AG04449 (cell line): ENCODE measurements around the gene SLC12A4.

Experiments
- CTCF ChIA-PET: fragments of 350-600 bp; formaldehyde crosslinking; extraction: SDS; loops from one replicate; lab custom pipeline; 2021; ENCODE audit warnings: antibody characterized with exemption; lab: Yijun Ruan, JAX
- POLR2A ChIA-PET: fragments of 400-600, 350-600 bp; formaldehyde crosslinking; extraction: SDS; loops from one replicate; lab custom pipeline; 2020; ENCODE audit warnings: antibody characterized with exemption, inconsistent platforms; lab: Yijun Ruan, JAX
- DNase-seq: peaks from one replicate; pipeline ENCODE4 v3.0.0-alpha.2; 2010; ENCODE audit warnings: low read depth, low spot score
- H3K4me3 ChIP-seq: 2 replicates; pipeline ENCODE4 v1.5.1; 2011; ENCODE audit warnings: low read depth, mild to moderate bottlenecking, control low read depth, low read length
- CTCF ChIP-seq: IDR thresholded peaks from one replicate; pipeline ENCODE4 v1.5.1; 2011; ENCODE audit warnings: mild to moderate bottlenecking, moderate library complexity, low read length, control low read depth, inconsistent platforms; ENCODE audit not compliant: insufficient read depth; ENCODE audit errors: missing control alignments

Gene SLC12A4

DNA sequence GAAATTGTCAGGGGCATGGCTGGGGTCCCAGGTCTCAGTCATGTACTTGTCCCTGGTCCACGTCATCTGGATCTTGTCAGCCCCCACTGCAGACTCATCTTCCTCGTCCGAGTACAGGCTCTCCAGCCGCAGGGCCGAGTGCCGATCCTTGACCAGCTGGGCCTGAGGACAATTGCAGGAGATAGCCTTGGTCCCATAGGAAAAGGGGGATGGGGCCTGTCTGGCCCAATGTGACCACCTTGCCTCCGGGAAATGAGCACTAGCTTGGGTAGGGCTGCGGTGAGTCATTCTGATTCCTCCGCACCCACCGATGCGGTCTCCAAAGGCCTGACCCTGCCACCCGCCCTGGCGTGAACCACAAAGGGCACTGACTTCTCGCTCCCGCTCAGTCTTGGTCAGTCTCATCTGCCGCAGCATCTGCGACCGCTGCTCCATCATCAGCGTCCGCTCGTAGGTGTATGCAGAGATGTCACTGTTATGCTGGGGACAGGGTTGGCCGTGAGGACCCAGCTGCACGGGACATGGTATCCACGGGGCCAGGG lies 23.0 kb downstream of the SLC12A4 start:
- no peak for DNase-seq
- no peak for TF ChIP-seq CTCF
- H3K4me3 ChIP-seq, result no peak overlapping the region
- ChIA-PET CTCF (interaction anchor here (1.5 to 2.4 kb wide), 3 partner anchors 95 to 424 kb away, joined by 3 to 7 read pairs (median 3); no protein-coding TSS in a partner anchor), POLR2A (interaction anchor here (0.7 kb wide), 1 partner anchor 299 kb away, joined by 3 read pairs; no protein-coding TSS in a partner anchor)

- ChIA-PET CTCF (interaction anchor here (1.0 to 2.4 kb wide), 4 partner anchors 19 to 424 kb away, joined by 3 to 7 read pairs (median 4); no protein-coding TSS in a partner anchor), POLR2A (interaction anchor here (0.7 kb wide), 1 partner anchor 300 kb away, joined by 3 read pairs; no protein-coding TSS in a partner anchor)
- TF ChIP-seq CTCF, result no peak
- DNase-seq, result no peak
- H3K4me3 ChIP-seq, result no peak overlapping the region
Observed at GRCh38 chr16:67944690-67945391, 23.6 kb downstream of the SLC12A4 start.

- H3K4me3 ChIP-seq, result no peak within 1 kb of the TSS
- no peak for DNase-seq
- ChIA-PET CTCF (interaction anchor here (1.0 to 3.5 kb wide), 7 partner anchors 10 to 127 kb away, joined by 3 to 34 read pairs (median 4); partner anchors contain the start of gene NRN1L), POLR2A (no interaction called here)
- no peak for TF ChIP-seq CTCF
Observed at GRCh38 chr16:67943619-67944504, 24.6 kb downstream of the SLC12A4 start, which contains the start of gene LCAT. Gene LCAT (minus strand): TSS chr16:67944120. CDS start chr16:67944101, 19 bp downstream.

DNA sequence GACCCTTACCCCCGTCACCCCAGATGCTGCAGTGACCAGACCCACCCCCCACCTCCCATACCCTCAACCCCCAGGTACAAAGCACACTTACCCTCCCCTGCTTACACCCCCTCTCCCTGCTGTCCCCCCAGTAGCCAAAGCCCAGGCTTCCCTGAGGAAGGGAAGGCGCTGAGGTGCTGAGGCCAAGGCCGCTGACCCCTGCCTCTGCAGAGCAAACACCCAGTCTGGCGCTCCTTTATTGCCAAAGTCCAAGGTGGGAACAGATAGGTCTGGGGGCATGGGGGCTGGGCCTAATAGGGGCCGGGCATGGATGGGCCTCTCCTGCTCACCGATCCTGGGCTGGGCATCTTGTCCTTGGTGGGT lies 25.2 kb downstream of the SLC12A4 start:
- ChIA-PET CTCF (interaction anchor here (1.3 to 4.3 kb wide), 6 partner anchors 10 to 127 kb away, joined by 3 to 34 read pairs (median 12); partner anchors contain the start of gene NRN1L), POLR2A (interaction anchor here (0.6 kb wide), 1 partner anchor 170 kb away, joined by 3 read pairs; no protein-coding TSS in a partner anchor)
- H3K4me3 ChIP-seq, result no peak overlapping the region
- no peak for TF ChIP-seq CTCF
- no peak for DNase-seq

DNA sequence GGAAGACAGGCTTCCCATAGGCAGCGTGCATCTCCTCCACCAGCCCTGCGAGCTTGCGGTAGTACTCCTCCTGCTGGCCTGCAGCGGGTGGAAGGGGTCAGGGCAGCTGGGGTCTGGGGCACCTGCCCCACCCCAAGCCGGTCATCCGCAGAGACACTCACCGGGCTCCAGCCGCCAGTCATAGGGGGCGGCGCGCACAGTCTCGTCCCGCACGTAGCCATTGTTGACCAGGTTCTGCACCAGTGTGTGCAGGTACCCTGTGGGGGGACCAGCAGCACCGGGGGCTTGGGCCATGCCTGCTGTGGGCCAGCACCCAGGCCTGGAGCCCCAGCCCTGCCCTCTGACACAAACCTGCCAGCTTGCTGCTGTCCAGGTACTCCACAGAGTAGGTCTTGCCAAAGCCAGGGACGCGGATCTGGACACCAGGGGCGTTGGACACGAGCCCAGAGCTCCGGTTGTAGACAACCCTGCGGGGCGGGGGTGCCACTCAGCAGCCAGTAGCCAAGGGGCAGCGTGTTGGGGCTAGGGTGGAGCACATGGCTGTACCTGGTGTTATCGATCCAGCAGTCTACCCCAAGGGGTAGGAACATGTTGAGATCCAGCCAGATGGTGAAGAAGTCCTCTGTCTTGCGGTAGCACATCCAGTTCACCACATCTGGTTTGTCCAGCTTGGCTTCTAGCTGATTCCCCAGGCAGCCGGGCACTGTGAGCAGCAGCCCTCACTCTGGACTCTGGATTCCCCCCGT lies 25.8 kb downstream of the SLC12A4 start:
- CTCF ChIA-PET, result interaction anchor here (0.7 to 4.3 kb wide), 15 partner anchors 10 to 422 kb away, joined by 3 to 34 read pairs (median 4); partner anchors contain the start of gene NRN1L
- POLR2A ChIA-PET, result interaction anchor here (0.6 kb wide), 1 partner anchor 171 kb away, joined by 3 read pairs; no protein-coding TSS in a partner anchor
- TF ChIP-seq CTCF, result no peak
- no peak overlapping the region for H3K4me3 ChIP-seq
- no peak for DNase-seq
